Astrocyte (in vitro differentiated cells and primary cell): ENCODE data around the gene TANK. TPM values are rescaled to one million over a fixed set of nuclear protein-coding genes. Genes with fewer than 3 reads are reported as not detected.

Experiments used
- DNase-seq: peaks from one replicate; pipeline ENCODE4 v3.0.0-alpha.2; 2010; ENCODE audit warnings: low read depth
- FAIRE-seq: peaks from 2 replicates; lab custom pipeline; 2011; peaks lifted over from hg19 to GRCh38; lab: Jason Lieb, UNC
- H2AFZ ChIP-seq: 2 replicates; pipeline ENCODE4 v1.6.0; 2012; ENCODE audit warnings: low read depth, low read length, inconsistent platforms
- H3K27ac ChIP-seq: 2 replicates; pipeline ENCODE4 v1.5.1; 2011; ENCODE audit warnings: low read depth, low read length, inconsistent platforms
- H3K27me3 ChIP-seq: 2 replicates; pipeline ENCODE4 v1.6.0; 2011; ENCODE audit warnings: low read length, inconsistent platforms; ENCODE audit not compliant: insufficient read depth
- H3K36me3 ChIP-seq: 2 replicates; pipeline ENCODE4 v1.5.1; 2011; ENCODE audit warnings: low read length, inconsistent platforms; ENCODE audit not compliant: insufficient read depth
- H3K4me1 ChIP-seq: 2 replicates; pipeline ENCODE4 v1.5.1; 2011; ENCODE audit warnings: low read length, inconsistent platforms; ENCODE audit not compliant: insufficient read depth
- H3K4me2 ChIP-seq: 2 replicates; pipeline ENCODE4 v1.6.0; 2012; ENCODE audit warnings: low read length, inconsistent platforms
- H3K4me3 ChIP-seq: 2 replicates; pipeline ENCODE4 v1.5.1; 2011; ENCODE audit warnings: low read depth, mild to moderate bottlenecking, low read length, inconsistent platforms; ENCODE audit not compliant: insufficient read depth
- H3K79me2 ChIP-seq: 2 replicates; pipeline ENCODE4 v1.6.0; 2012; ENCODE audit warnings: mild to moderate bottlenecking, low read length, inconsistent platforms; ENCODE audit not compliant: insufficient read depth
- H3K9ac ChIP-seq: 2 replicates; pipeline ENCODE4 v1.6.0; 2012; ENCODE audit warnings: mild to moderate bottlenecking, low read length, inconsistent platforms
- H3K9me3 ChIP-seq: 2 replicates; pipeline ENCODE4 v1.5.1; 2012; ENCODE audit warnings: low read depth, mild to moderate bottlenecking, low read length, inconsistent platforms; ENCODE audit not compliant: insufficient read depth
- H4K20me1 ChIP-seq: 2 replicates; pipeline ENCODE4 v1.6.0; 2012; ENCODE audit warnings: low read length, inconsistent platforms; ENCODE audit not compliant: insufficient read depth
- H3K27ac Mint-ChIP-seq: one replicate; pipeline ENCODE4 v1.8.0; 2021; ENCODE audit warnings: mild to moderate bottlenecking, mixed read lengths; ENCODE audit not compliant: unreplicated experiment
- H3K27me3 Mint-ChIP-seq: one replicate; pipeline ENCODE4 v1.8.0; 2021; ENCODE audit warnings: low read depth, mixed read lengths; ENCODE audit not compliant: unreplicated experiment
- H3K36me3 Mint-ChIP-seq: one replicate; pipeline ENCODE4 v1.8.0; 2021; ENCODE audit warnings: low read depth, mixed read lengths; ENCODE audit not compliant: unreplicated experiment
- H3K4me1 Mint-ChIP-seq: one replicate; pipeline ENCODE4 v1.8.0; 2021; ENCODE audit warnings: low read depth, mixed read lengths; ENCODE audit not compliant: unreplicated experiment
- H3K4me3 Mint-ChIP-seq: one replicate; pipeline ENCODE4 v1.8.0; 2021; ENCODE audit warnings: mild to moderate bottlenecking, moderate library complexity, mixed read lengths; ENCODE audit not compliant: unreplicated experiment
- H3K9me3 Mint-ChIP-seq: one replicate; pipeline ENCODE4 v1.8.0; 2021; ENCODE audit warnings: mild to moderate bottlenecking, mixed read lengths; ENCODE audit not compliant: unreplicated experiment
- CTCF ChIP-seq: IDR thresholded peaks from 2 replicates; pipeline ENCODE4 v1.5.1; 2011; ENCODE audit warnings: low read depth, mild to moderate bottlenecking, inconsistent platforms, low read length, moderate library complexity; ENCODE audit not compliant: insufficient read depth
- EZH2 ChIP-seq: IDR thresholded peaks from 2 replicates; pipeline ENCODE4 v1.6.1; 2012; ENCODE audit warnings: mild to moderate bottlenecking, low read length, inconsistent platforms; ENCODE audit not compliant: insufficient read depth
- total RNA-seq: library from RNA; stranded (reverse); gene quantifications from 2 replicates; pipeline ENCODE4 v1.2.1, GENCODE V29; 2021

TANK gene
- total RNA-seq, 1 donor from 2014 or later = 55.7 TPM

DNA sequence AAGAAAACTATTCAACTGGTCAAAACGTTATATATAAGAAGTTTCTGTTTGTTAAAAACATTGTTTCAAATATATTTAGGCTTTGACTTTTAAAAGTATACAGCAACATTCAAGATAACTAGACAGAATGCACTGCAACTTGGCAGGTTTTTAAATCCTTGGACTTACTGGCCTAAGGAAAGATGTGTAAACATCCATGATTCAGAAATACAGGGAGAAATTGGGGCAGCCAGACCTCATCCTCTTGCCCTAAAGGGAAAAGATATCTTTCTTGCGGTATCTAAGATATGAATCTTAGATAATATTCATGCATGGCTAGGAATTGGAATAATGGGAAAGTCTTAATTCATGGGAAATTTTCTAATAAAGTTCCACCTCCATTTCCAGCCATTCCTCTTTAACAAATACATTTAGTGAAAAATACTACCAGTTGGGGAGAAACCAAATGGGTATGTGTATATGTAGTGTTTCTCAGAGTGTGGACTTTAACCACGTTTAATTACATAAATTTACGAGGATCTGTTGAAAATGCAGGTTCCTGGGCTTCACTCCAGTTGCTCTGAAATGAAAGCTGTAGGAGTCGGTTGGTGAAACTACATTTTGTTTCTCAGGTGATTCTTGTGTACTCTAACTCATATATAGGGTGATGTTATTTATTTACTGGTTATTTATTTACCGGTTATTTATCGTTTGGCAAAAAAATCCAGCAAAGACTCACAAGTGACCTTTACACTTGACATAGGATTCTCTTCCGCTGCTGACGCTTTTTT is 587 bp upstream of the TANK start:
- Mint-ChIP-seq H3K4me1 (peaks cover 9% of the 10 kb centered on the region), H3K4me3 (peak overlapping the region; percentile 97), H3K27me3 (no peaks in the 10 kb centered on the region), H3K27ac (peak overlapping the region; percentile 99), H3K36me3 (no peaks in the 10 kb centered on the region), H3K9me3 (no peaks in the 10 kb centered on the region)
- peak overlapping the region; percentile 96 for H3K9ac ChIP-seq
- H3K4me1 ChIP-seq = peaks cover under 1% of the 10 kb centered on the region
- DNase-seq = no peak
- H3K4me3 ChIP-seq = peak overlapping the region; percentile 52
- no peaks in the 10 kb centered on the region for H3K27me3 ChIP-seq
- no peaks in the 10 kb centered on the region for H4K20me1 ChIP-seq
- peaks cover 41% of the 10 kb centered on the region for H3K79me2 ChIP-seq
- peak overlapping the region; percentile 90 for H3K4me2 ChIP-seq
- peak; percentile 89 for FAIRE-seq
- H3K27ac ChIP-seq = peak overlapping the region; percentile 8
- TF ChIP-seq CTCF = no peak
- no peak for TF ChIP-seq EZH2
- H2AFZ ChIP-seq = peak overlapping the region; percentile 43
- H3K9me3 ChIP-seq = no peaks in the 10 kb centered on the region
- peaks cover 13% of the 10 kb centered on the region for H3K36me3 ChIP-seq

DNA sequence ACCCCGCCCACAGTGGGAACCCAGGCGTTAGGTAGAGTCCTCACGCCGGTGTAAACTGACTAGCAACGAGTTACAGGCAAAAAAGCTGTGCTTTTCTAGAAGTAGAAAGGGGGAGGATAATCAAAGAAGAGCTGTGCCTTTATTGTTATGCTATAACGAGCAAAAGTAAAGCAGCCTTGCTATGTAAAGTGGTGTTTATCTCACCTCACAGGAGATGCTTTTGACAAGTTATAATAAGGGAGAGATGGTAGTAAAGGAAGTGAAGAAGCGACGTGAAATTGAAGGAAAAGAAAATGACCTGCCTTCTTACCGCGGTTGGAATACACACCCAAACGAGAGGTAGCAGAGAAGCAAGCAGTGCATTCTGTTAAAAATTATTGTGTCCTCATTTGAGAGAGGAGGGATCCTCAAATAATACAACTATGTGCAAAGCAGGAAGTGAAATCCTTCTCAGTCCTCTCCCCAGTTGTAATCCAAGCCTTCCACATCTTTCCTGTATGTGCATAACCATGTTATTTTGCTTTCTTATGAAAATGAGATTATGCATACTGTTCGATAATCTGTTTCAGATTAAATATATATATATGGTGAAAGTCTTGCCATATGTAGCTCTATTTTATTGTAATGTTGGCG is 962 bp downstream of the TANK start:
- Histone ChIP-seq H3K79me2 (peaks cover 47% of the 10 kb centered on the region), H3K27ac (peak overlapping the region; percentile 96), H3K4me1 (peaks cover 15% of the 10 kb centered on the region), H3K4me3 (peak overlapping the region; percentile 94), H3K4me2 (peak overlapping the region; percentile 90), H3K27me3 (no peaks in the 10 kb centered on the region), H3K9ac (peak overlapping the region; percentile 96), H2AFZ (peak overlapping the region; percentile 78), H4K20me1 (no peaks in the 10 kb centered on the region), H3K36me3 (peaks cover 13% of the 10 kb centered on the region), H3K9me3 (no peaks in the 10 kb centered on the region)
- H3K36me3 Mint-ChIP-seq = peaks cover 2% of the 10 kb centered on the region
- DNase-seq = no peak
- H3K4me1 Mint-ChIP-seq = peaks cover 20% of the 10 kb centered on the region
- FAIRE-seq = no peak
- peak overlapping the region; percentile 97 for H3K4me3 Mint-ChIP-seq
- H3K27ac Mint-ChIP-seq = peak overlapping the region; percentile 99
- no peak for TF ChIP-seq EZH2
- TF ChIP-seq CTCF = no peak
- H3K27me3 Mint-ChIP-seq = no peaks in the 10 kb centered on the region
- no peaks in the 10 kb centered on the region for H3K9me3 Mint-ChIP-seq

- peaks cover 19% of the 10 kb centered on the region for H3K4me1 ChIP-seq
- Mint-ChIP-seq H3K36me3 (peaks cover 15% of the 10 kb centered on the region), H3K4me1 (peaks cover 32% of the 10 kb centered on the region), H3K9me3 (no peaks in the 10 kb centered on the region), H3K4me3 (peak overlapping the region; percentile 63), H3K27ac (no peak overlapping the region), H3K27me3 (no peaks in the 10 kb centered on the region)
- no peak for DNase-seq
- no peak overlapping the region for H2AFZ ChIP-seq
- no peak overlapping the region for H3K27ac ChIP-seq
- H3K27me3 ChIP-seq = no peaks in the 10 kb centered on the region
- no peaks in the 10 kb centered on the region for H3K9me3 ChIP-seq
- peaks cover 65% of the 10 kb centered on the region for H3K79me2 ChIP-seq
- H3K4me2 ChIP-seq = no peak overlapping the region
- no peak overlapping the region for H3K4me3 ChIP-seq
- H4K20me1 ChIP-seq = no peaks in the 10 kb centered on the region
- no peak overlapping the region for H3K9ac ChIP-seq
- no peak for FAIRE-seq
- peaks cover 13% of the 10 kb centered on the region for H3K36me3 ChIP-seq
- no peak for TF ChIP-seq CTCF
- TF ChIP-seq EZH2 = no peak
Observed at GRCh38 chr2:161163440-161163839, 3.2 kb downstream of the TANK start.
